HG03565 (cell line): ENCODE measurements around the gene DTX3L.

Source experiments
- ATAC-seq: cut with Tn5 transposase; IDR thresholded peaks from one replicate; pipeline ENCODE4 v1.9.1; 2021; ENCODE audit warnings: mild to moderate bottlenecking, moderate library complexity; ENCODE audit not compliant: unreplicated experiment

DTX3L gene

GRCh38 chr3:122602011-122602710 lies 38.0 kb downstream of the DTX3L start:
- no peak for ATAC-seq

GRCh38 chr3:122603056-122603455 lies 38.9 kb downstream of the DTX3L start:
- no peak for ATAC-seq

DNA sequence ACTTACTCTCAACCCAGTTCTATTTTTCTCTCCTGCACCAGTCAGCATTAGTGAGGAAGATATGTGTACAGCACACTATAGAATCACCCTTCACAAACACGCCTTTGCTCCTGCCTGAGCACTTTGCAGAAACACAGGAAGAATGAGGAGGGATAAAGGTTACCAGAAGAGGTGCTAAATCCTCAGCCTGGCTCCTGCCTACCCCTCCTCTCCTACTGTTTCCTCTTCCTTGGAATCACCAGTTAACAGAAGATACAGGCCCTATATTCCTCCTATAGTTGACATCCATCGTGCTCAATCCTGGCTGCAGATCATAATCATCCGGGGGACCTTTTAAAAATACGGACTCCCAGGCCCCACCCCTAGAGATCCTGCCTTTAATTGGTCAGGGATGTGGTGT lies 42.2 kb downstream of the DTX3L start:
- ATAC-seq: no peak

GRCh38 chr3:122608916-122609315 lies 44.8 kb downstream of the DTX3L start:
- ATAC-seq: no peak

DNA sequence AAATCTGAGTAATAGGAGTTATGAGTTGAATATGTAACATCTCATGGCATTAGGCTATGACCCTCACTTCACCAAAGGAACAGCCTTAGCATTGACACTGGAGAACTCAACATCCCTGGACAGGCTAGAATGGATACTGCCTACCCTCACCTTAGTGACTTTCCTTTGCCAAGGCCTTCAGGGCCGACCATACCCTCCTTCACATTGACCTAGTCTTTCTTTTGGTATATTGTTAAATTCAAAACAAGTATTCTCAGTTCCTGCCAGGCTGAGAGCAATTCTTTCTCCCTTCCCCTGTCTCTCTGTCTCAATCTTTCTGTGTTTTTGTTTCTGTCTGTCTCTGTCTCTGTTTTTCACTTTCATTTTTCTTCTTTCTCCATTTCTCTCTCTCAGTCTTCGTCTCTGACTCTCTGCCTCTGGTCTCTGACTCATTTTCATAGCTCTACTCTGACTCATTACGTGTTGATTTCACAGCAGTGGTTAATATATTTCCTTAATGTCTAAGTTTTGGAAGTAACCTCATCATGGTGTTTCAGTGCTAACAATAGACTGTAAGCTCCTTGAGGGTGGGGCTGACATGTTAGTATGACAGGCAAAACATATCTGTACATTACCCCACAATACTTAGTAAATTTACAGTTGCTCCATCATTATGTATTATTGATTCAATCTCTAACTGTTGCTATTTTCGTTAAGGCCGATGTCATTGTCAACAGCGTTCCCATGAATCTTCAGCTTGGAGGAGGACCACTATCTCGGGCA lies 45.8 kb downstream of the DTX3L start:
- ATAC-seq: peak; percentile 95

- no peak for ATAC-seq
Measured at GRCh38 chr3:122612696-122613095, 48.6 kb downstream of the DTX3L start.

- no peak for ATAC-seq
Measured at GRCh38 chr3:122615303-122615702, 51.2 kb downstream of the DTX3L start.

- no peak for ATAC-seq
Measured at GRCh38 chr3:122618614-122619013, 54.5 kb downstream of the DTX3L start.

GRCh38 chr3:122619040-122619439 lies 54.9 kb downstream of the DTX3L start:
- no peak for ATAC-seq

DNA sequence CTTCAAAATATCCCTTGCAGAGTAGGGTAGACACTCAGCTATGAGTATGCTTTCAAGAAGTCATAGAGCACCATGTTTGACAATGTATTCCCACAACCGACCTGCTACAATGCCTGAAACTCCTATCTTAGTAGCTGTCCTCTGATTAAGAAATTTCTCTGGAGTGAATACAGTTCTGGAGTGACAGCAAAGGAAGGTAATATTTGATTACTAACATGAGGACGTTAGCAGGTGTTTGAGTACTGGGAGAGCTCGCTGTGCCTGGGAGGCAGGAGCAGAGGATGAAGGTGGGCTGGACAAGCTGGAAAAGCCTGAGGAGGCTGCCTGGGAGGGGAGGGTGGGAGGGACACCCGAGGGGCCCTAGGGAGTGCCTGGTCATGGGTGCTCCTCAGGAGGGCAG lies 56.3 kb downstream of the DTX3L start:
- ATAC-seq: no peak

- ATAC-seq: no peak
Measured at GRCh38 chr3:122621112-122621511, 57.0 kb downstream of the DTX3L start.

DNA sequence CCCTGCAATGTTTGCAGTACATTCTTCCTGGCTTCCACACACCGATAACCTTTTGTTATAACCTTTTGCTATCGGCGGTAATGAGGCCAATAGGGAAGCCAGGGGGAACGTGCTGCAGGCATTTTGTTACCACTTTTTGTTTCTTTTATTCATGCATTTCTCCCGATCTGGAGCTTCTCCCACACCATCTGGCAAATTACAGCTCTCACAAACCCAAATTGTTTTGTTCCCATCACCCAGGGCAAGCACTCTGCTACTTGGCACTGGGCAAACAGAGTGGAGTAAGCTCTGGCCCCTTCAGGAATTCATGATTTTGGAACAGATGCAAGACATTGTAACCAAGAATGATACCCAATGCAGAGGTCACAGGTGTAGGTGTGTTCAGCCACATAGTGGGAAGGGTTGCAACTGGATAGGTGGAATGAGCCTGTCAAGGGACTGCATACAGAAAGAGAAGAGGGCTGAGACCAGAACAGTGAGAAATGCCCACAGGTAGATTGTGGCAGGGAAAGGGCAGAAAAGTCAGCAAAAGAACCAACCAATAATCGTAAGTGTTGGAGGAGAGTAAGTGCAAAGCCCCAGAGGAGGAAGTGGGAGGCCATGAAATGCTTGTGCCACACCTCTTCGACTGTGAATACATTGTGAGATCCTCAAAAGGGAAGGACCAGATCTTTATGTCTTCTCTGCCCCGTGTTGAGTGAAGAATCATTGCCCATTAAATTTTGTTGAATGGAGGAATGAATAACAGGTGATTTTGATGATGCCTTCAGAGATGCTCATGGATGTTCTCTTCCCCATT lies 59.1 kb downstream of the DTX3L start:
- no peak for ATAC-seq
